Subcutaneous abdominal adipose tissue (tissue), 5 donors: Measurements from ENCODE around the gene RETREG1.

ENCODE experiments used
- H3K27ac ChIP-seq: one replicate; pipeline ENCODE4 v1.7.0; 2013; ENCODE audit warnings: low read depth, mild to moderate bottlenecking, inconsistent platforms, low read length, moderate library complexity
- H3K27me3 ChIP-seq, 5 donors: one replicate each; pipeline ENCODE4 v1.7.0; 2013; ENCODE audit warnings: low read length in 5 of 5, inconsistent platforms in 1 of 5; ENCODE audit not compliant: control insufficient read depth in 5 of 5, insufficient read depth in 4 of 5
- H3K36me3 ChIP-seq, 5 donors: one replicate each; pipeline ENCODE4 v1.7.0; 2013; ENCODE audit warnings: low read length in 5 of 5; ENCODE audit not compliant: control insufficient read depth in 5 of 5, insufficient read depth in 5 of 5
- H3K4me1 ChIP-seq, 5 donors: one replicate each; pipeline ENCODE4 v1.7.0; 2013; ENCODE audit warnings: low read length in 5 of 5, mild to moderate bottlenecking in 3 of 5, moderate library complexity in 1 of 5; ENCODE audit not compliant: control insufficient read depth in 5 of 5, insufficient read depth in 5 of 5
- H3K4me3 ChIP-seq, 5 donors: one replicate each; pipeline ENCODE4 v1.7.0; 2013; ENCODE audit warnings: low read length in 5 of 5, low read depth in 1 of 5
- H3K9ac ChIP-seq, 5 donors: one replicate each; pipeline ENCODE4 v1.7.0; 2013; ENCODE audit warnings: low read length in 5 of 5, mild to moderate bottlenecking in 4 of 5, moderate library complexity in 3 of 5
- H3K9me3 ChIP-seq, 5 donors: one replicate each; pipeline ENCODE4 v1.7.0; 2013; ENCODE audit warnings: low read length in 5 of 5; ENCODE audit not compliant: control insufficient read depth in 5 of 5
- donor health status: healthy.
- donor health status: healthy.
- donor health status: healthy.
- donor health status: healthy.
- donor health status: healthy.

The RETREG1 gene

GRCh38 chr5:16520841-16521240 lies 96.0 kb downstream of the RETREG1 start:
- H3K27me3 ChIP-seq: no peaks in the 10 kb centered on the region
- no peak overlapping the region for H3K9ac ChIP-seq
- peaks cover 0 to 4% (median 0%) of the 10 kb centered on the region in 5 donors for H3K36me3 ChIP-seq
- H3K4me1 ChIP-seq: no peaks in the 10 kb centered on the region
- no peaks in the 10 kb centered on the region for H3K9me3 ChIP-seq
- no peak overlapping the region for H3K27ac ChIP-seq
- no peak overlapping the region for H3K4me3 ChIP-seq

- Histone ChIP-seq H3K27ac (no peak overlapping the region), H3K27me3 (no peaks in the 10 kb centered on the region), H3K9me3 (no peaks in the 10 kb centered on the region), H3K4me3 (no peak overlapping the region), H3K9ac (no peak overlapping the region), H3K36me3 (no peaks in the 10 kb centered on the region), H3K4me1 (no peaks in the 10 kb centered on the region)
Measured at GRCh38 chr5:16519435-16519834, 97.4 kb downstream of the RETREG1 start.

- Histone ChIP-seq H3K4me3 (no peak overlapping the region), H3K9me3 (no peaks in the 10 kb centered on the region), H3K9ac (no peak overlapping the region), H3K27me3 (no peaks in the 10 kb centered on the region), H3K27ac (no peak overlapping the region), H3K4me1 (no peaks in the 10 kb centered on the region), H3K36me3 (no peaks in the 10 kb centered on the region)
Measured at GRCh38 chr5:16518606-16519005, 98.2 kb downstream of the RETREG1 start.

- Histone ChIP-seq H3K4me3 (no peak overlapping the region), H3K27ac (no peak overlapping the region), H3K36me3 (no peaks in the 10 kb centered on the region), H3K9me3 (no peaks in the 10 kb centered on the region), H3K27me3 (no peaks in the 10 kb centered on the region), H3K9ac (no peak overlapping the region), H3K4me1 (no peaks in the 10 kb centered on the region)
Measured at GRCh38 chr5:16515532-16515931, 101.3 kb downstream of the RETREG1 start.

GRCh38 chr5:16510098-16510497 lies 106.7 kb downstream of the RETREG1 start:
- H3K36me3 ChIP-seq: no peaks in the 10 kb centered on the region
- H3K9me3 ChIP-seq: no peaks in the 10 kb centered on the region
- peaks cover 0 to 11% (median 7%) of the 10 kb centered on the region in 5 donors for H3K4me1 ChIP-seq
- no peak overlapping the region for H3K4me3 ChIP-seq
- H3K27me3 ChIP-seq: no peaks in the 10 kb centered on the region
- H3K27ac ChIP-seq: no peak overlapping the region
- H3K9ac ChIP-seq: no peak overlapping the region

- no peaks in the 10 kb centered on the region for H3K9me3 ChIP-seq
- H3K4me3 ChIP-seq: peak overlapping the region in 3 of 5 donors; percentile 5 to 49 (median 31)
- no peaks in the 10 kb centered on the region for H3K36me3 ChIP-seq
- H3K27ac ChIP-seq: peak overlapping the region; percentile 56
- H3K9ac ChIP-seq: peak overlapping the region in 1 of 5 donors; percentile 64
- peaks cover 0 to 11% (median 7%) of the 10 kb centered on the region in 5 donors for H3K4me1 ChIP-seq
- H3K27me3 ChIP-seq: no peaks in the 10 kb centered on the region
Measured at GRCh38 chr5:16508730-16509531, 107.9 kb downstream of the RETREG1 start.

- no peaks in the 10 kb centered on the region for H3K27me3 ChIP-seq
- peaks cover 0 to 11% (median 7%) of the 10 kb centered on the region in 5 donors for H3K4me1 ChIP-seq
- H3K9me3 ChIP-seq: no peaks in the 10 kb centered on the region
- no peak overlapping the region for H3K27ac ChIP-seq
- no peak overlapping the region for H3K4me3 ChIP-seq
- H3K9ac ChIP-seq: no peak overlapping the region
- no peaks in the 10 kb centered on the region for H3K36me3 ChIP-seq
Measured at GRCh38 chr5:16507716-16508115, 109.1 kb downstream of the RETREG1 start.

- H3K36me3 ChIP-seq: no peaks in the 10 kb centered on the region
- H3K4me1 ChIP-seq: peaks cover 0 to 11% (median 7%) of the 10 kb centered on the region in 5 donors
- no peak overlapping the region for H3K9ac ChIP-seq
- H3K27me3 ChIP-seq: no peaks in the 10 kb centered on the region
- H3K9me3 ChIP-seq: no peaks in the 10 kb centered on the region
- H3K27ac ChIP-seq: no peak overlapping the region
- no peak overlapping the region for H3K4me3 ChIP-seq
Measured at GRCh38 chr5:16505904-16506303, 110.9 kb downstream of the RETREG1 start.

GRCh38 chr5:16505140-16505891 lies 111.5 kb downstream of the RETREG1 start:
- Histone ChIP-seq H3K9me3 (no peaks in the 10 kb centered on the region), H3K4me1 (peaks cover 0 to 11% (median 7%) of the 10 kb centered on the region in 5 donors), H3K27me3 (no peaks in the 10 kb centered on the region), H3K9ac (no peak overlapping the region), H3K36me3 (no peaks in the 10 kb centered on the region), H3K27ac (no peak overlapping the region), H3K4me3 (no peak overlapping the region)

- H3K36me3 ChIP-seq: no peaks in the 10 kb centered on the region
- no peak overlapping the region for H3K27ac ChIP-seq
- H3K4me3 ChIP-seq: no peak overlapping the region
- peaks cover 0 to 2% (median 0%) of the 10 kb centered on the region in 5 donors for H3K9me3 ChIP-seq
- H3K4me1 ChIP-seq: peaks cover 0 to 10% (median 7%) of the 10 kb centered on the region in 5 donors
- no peak overlapping the region for H3K9ac ChIP-seq
- no peaks in the 10 kb centered on the region for H3K27me3 ChIP-seq
Measured at GRCh38 chr5:16504571-16504970, 112.2 kb downstream of the RETREG1 start.
